ENCODE data around the gene ADD3. TPM values are rescaled to one million over a fixed set of nuclear protein-coding genes. Genes with fewer than 3 reads are reported as not detected.

ADD3 gene
- total RNA-seq, 2 donors from 2014 or later: 183 to 241 TPM

- no peaks in the 10 kb centered on the region for H3K9me3 ChIP-seq (ENCODE audit: control insufficient read depth, low read length)
- H3K4me1 ChIP-seq (ENCODE audit: control insufficient read depth, insufficient read depth, low read length): peaks cover 26% of the 10 kb centered on the region
- DNase-seq: no peak
- H3K4me3 ChIP-seq (ENCODE audit: low read length): peak overlapping the region; percentile 8
- no peaks in the 10 kb centered on the region for H3K9me3 Mint-ChIP-seq
- no peak overlapping the region for H3K9ac ChIP-seq (ENCODE audit: extremely low read depth, low read length, poor library complexity, severe bottlenecking)
- H3K27ac Mint-ChIP-seq: peak overlapping the region; percentile 32
- H3K4me3 Mint-ChIP-seq: peak overlapping the region; percentile 8
- TF ChIP-seq, protein P1, sequence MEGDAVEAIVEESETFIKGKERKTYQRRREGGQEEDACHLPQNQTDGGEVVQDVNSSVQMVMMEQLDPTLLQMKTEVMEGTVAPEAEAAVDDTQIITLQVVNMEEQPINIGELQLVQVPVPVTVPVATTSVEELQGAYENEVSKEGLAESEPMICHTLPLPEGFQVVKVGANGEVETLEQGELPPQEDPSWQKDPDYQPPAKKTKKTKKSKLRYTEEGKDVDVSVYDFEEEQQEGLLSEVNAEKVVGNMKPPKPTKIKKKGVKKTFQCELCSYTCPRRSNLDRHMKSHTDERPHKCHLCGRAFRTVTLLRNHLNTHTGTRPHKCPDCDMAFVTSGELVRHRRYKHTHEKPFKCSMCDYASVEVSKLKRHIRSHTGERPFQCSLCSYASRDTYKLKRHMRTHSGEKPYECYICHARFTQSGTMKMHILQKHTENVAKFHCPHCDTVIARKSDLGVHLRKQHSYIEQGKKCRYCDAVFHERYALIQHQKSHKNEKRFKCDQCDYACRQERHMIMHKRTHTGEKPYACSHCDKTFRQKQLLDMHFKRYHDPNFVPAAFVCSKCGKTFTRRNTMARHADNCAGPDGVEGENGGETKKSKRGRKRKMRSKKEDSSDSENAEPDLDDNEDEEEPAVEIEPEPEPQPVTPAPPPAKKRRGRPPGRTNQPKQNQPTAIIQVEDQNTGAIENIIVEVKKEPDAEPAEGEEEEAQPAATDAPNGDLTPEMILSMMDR (conservative IDR thresholded peaks at IDR 0.05): no peak
- H3K36me3 Mint-ChIP-seq (ENCODE audit: low read depth): no peaks in the 10 kb centered on the region
- H3K36me3 ChIP-seq (ENCODE audit: control insufficient read depth, insufficient read depth, low read length): no peaks in the 10 kb centered on the region
- WGBS, 2 experiments (ENCODE audit: insufficient coverage in 1 of 2, insufficient read length in 1 of 2): 80 to 100% methylated on average over 3 of the region's 3 CpGs
- H3K27me3 Mint-ChIP-seq (ENCODE audit: insufficient read depth): no peaks in the 10 kb centered on the region
- H3K27ac ChIP-seq (ENCODE audit: low read depth, low read length): no peak overlapping the region
- no peaks in the 10 kb centered on the region for H3K27me3 ChIP-seq (ENCODE audit: control insufficient read depth, insufficient read depth, low read length, poor library complexity, severe bottlenecking)
- peaks cover 61% of the 10 kb centered on the region for H3K4me1 Mint-ChIP-seq
Measured at GRCh38 chr10:109995595-109995994, 12.2 kb upstream of the ADD3 start.

GRCh38 chr10:109996225-109996624 is 11.6 kb upstream of the ADD3 start:
- H3K9me3 Mint-ChIP-seq: no peaks in the 10 kb centered on the region
- peak overlapping the region; percentile 16 for H3K4me3 Mint-ChIP-seq
- Histone ChIP-seq H3K9ac (ENCODE audit: extremely low read depth, low read length, poor library complexity, severe bottlenecking) (no peak overlapping the region), H3K4me3 (ENCODE audit: low read length) (peak overlapping the region; percentile 53), H3K4me1 (ENCODE audit: control insufficient read depth, insufficient read depth, low read length) (peaks cover 26% of the 10 kb centered on the region), H3K36me3 (ENCODE audit: control insufficient read depth, insufficient read depth, low read length) (no peaks in the 10 kb centered on the region), H3K9me3 (ENCODE audit: control insufficient read depth, low read length) (no peaks in the 10 kb centered on the region), H3K27me3 (ENCODE audit: control insufficient read depth, insufficient read depth, low read length, poor library complexity, severe bottlenecking) (no peaks in the 10 kb centered on the region), H3K27ac (ENCODE audit: low read depth, low read length) (no peak overlapping the region)
- no peaks in the 10 kb centered on the region for H3K36me3 Mint-ChIP-seq (ENCODE audit: low read depth)
- 70 to 93% methylated on average over 1 to 2 of the region's 2 CpGs for WGBS, 2 experiments (ENCODE audit: insufficient coverage in 1 of 2, insufficient read length in 1 of 2)
- peaks cover 65% of the 10 kb centered on the region for H3K4me1 Mint-ChIP-seq
- TF ChIP-seq, protein P1 (conservative IDR thresholded peaks at IDR 0.05): no peak
- H3K27ac Mint-ChIP-seq: no peak overlapping the region
- no peak for DNase-seq
- no peaks in the 10 kb centered on the region for H3K27me3 Mint-ChIP-seq (ENCODE audit: insufficient read depth)

- peak overlapping the region; percentile 53 for H3K4me3 ChIP-seq (ENCODE audit: low read length)
- H3K9ac ChIP-seq (ENCODE audit: extremely low read depth, low read length, poor library complexity, severe bottlenecking): no peak overlapping the region
- no peaks in the 10 kb centered on the region for H3K36me3 ChIP-seq (ENCODE audit: control insufficient read depth, insufficient read depth, low read length)
- DNase-seq: no peak
- Mint-ChIP-seq H3K4me3 (peak overlapping the region; percentile 16), H3K4me1 (peaks cover 66% of the 10 kb centered on the region), H3K9me3 (no peaks in the 10 kb centered on the region), H3K36me3 (ENCODE audit: low read depth) (no peaks in the 10 kb centered on the region), H3K27me3 (ENCODE audit: insufficient read depth) (no peaks in the 10 kb centered on the region), H3K27ac (peak overlapping the region; percentile 36)
- whole genome bisulfite sequencing, 2 experiments (ENCODE audit: insufficient coverage in 1 of 2, insufficient read length in 1 of 2): 63 to 86% methylated on average over 1 to 3 of the region's 3 CpGs
- H3K4me1 ChIP-seq (ENCODE audit: control insufficient read depth, insufficient read depth, low read length): peaks cover 26% of the 10 kb centered on the region
- no peak overlapping the region for H3K27ac ChIP-seq (ENCODE audit: low read depth, low read length)
- H3K9me3 ChIP-seq (ENCODE audit: control insufficient read depth, low read length): no peaks in the 10 kb centered on the region
- no peaks in the 10 kb centered on the region for H3K27me3 ChIP-seq (ENCODE audit: control insufficient read depth, insufficient read depth, low read length, poor library complexity, severe bottlenecking)
- TF ChIP-seq, protein P1 (conservative IDR thresholded peaks at IDR 0.05): no peak
Measured at GRCh38 chr10:109996766-109997171, 11.0 kb upstream of the ADD3 start.
